HG03139 (cell line): ENCODE measurements around the gene TRMT44.
"Not testable (repeated sequence)": the region's sequence is repeated elsewhere in the genome, so short reads cannot be mapped to it uniquely, and the experiment has no call there.

Experiments used
- ATAC-seq: cut with Tn5 transposase; IDR thresholded peaks from one replicate; pipeline ENCODE4 v1.9.1; 2021; ENCODE audit not compliant: unreplicated experiment

TRMT44 gene

DNA sequence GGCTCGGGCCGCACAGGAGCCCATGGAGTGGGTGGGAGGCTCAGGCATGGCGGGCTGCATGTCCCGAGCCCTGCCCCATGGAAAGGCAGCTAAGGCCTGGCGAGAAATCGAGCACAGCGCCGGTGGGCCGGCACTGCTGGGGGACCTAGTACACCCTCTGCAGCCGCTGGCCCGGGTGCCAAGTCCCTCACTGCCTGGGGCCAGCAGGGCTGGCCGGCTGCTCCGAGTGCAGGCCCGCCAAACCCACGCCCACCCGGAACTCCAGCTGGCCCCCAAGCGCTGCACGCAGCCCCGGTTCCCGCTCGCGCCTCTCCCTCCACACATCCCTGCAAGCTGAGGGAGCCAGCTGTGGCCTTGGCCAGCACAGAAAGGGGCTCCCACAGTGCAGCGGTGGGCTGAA, 50.9 kb downstream of the TRMT44 start:
- not testable (repeated sequence) for ATAC-seq

DNA sequence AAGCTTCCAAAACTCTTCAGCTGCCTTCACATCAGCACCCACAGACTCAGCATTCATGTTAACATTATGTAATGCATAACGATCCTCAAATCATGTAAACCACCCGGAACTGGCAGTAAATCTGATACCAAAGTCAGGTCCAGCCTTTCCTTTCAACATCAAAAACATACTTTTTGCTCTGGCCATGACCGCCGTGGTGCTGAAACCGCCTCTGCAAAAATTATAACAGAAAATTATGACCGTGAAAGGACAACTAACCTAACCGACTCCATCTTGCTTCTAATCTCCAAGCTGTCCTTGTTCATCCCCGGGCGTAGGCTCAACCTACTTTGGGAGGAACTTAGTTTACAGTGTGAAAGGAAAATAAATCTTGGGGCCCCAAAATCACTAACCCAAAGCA, 51.6 kb downstream of the TRMT44 start:
- ATAC-seq = no peak

- ATAC-seq = no peak
Observed at GRCh38 chr4:8493484-8493883, 52.9 kb downstream of the TRMT44 start.

DNA sequence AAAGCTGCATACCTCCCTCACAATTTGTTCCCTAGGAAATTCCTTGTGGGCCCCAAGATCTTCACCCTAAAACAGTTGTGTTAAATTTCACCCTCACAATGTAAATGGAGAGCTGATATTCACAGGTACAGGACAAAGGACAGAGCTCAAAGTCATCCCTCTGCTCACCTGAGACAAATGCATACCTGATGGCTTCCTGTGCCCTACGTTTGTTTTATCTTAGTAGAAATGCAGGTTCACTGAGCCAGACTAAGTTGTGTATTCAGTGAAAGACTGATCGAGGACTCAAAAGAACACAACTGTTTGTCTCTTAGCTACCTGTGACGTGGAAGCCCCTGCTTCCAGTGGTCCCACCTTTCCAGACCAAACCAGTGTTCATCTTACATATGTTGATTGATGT, 53.6 kb downstream of the TRMT44 start:
- no peak for ATAC-seq

DNA sequence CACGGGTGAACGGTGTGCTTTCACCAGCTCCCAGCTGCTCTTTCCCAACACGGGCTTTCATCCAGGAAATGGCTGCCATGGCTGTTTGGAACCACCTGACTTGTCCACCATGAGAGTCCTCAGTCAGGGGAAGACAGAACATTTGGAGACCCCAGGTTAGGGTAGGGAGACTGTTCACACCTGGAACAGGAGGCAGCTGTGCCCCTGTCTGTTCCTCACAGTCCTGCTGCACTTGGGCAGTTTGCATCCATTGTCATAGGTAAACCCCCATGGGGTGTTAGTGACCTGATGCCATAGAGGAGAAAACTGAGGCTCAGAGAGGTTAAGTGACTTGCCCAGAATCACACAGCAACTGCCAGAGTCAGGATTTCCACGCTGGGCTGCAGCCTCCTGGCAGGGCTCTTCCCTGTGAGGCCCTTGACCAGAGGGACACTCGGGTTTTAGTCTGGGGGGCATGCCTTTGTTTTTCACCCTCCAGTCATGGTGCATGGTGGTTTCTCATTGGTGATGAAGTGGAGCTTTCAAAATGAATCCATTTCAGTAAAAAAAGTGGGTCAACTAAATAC, 54.5 kb downstream of the TRMT44 start:
- ATAC-seq = no peak

DNA sequence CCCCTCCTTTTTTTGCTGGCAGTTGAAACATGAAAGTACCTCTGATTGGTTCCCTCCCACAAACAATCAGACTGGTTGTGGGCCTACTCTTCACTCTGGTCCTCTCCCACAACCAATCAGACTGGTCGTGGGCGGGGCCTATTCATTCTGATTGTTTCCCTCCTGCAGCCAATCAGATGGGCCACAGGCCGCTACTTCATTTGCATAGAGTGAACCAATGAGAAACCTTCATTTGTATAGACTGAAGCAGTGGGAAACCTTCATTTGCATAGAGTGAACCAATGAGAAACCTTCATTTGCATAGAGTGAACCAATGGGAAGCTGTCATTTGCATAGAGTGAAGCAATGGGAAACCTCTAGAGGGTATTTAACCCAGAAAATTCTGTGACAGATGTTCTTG, 55.2 kb downstream of the TRMT44 start:
- no peak for ATAC-seq

- ATAC-seq = no peak
Observed at GRCh38 chr4:8497762-8498161, 57.2 kb downstream of the TRMT44 start.

GRCh38 chr4:8500966-8501365, 60.4 kb downstream of the TRMT44 start:
- ATAC-seq = no peak

DNA sequence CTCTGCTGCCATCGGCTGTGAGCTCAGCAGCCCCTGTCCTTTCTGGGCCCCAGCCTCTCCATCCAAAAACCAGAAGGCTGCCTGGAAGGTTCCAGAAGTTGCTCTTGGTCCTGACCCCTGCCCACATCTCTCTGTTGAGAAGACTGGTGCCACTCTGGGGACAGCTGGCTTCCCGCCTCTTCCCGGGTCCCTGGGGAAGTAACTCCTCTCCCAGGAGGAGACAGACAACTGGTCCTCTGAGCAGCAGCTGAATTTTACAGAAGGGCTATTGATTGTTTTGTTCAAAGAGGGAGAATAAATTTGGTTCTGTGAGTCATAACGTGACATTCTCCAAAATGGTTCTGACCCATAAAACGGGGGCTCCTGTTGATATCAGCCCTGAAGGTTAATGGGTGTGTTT, 61.2 kb downstream of the TRMT44 start:
- ATAC-seq = no peak

DNA sequence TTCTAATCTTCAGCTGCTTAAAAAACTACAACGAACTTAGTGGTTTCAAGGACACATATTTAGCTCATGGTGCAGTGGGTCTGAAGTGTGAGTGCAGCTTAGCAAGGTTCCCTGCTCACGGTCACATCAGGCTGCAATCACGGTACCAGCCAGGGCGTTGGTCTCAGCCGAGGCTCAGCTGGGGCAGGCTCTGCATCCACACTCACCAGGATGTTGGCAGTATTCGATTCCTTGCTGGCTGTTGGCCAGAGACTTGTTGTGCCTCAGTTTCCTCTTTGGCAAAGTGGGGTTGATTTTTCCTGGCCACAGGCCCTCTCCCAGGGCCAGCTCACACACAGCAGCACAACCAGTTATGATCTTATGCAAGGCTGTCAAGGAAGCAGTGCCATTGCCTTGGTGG, 61.8 kb downstream of the TRMT44 start:
- ATAC-seq = no peak

GRCh38 chr4:8502836-8503585, 62.4 kb downstream of the TRMT44 start:
- ATAC-seq = no peak

DNA sequence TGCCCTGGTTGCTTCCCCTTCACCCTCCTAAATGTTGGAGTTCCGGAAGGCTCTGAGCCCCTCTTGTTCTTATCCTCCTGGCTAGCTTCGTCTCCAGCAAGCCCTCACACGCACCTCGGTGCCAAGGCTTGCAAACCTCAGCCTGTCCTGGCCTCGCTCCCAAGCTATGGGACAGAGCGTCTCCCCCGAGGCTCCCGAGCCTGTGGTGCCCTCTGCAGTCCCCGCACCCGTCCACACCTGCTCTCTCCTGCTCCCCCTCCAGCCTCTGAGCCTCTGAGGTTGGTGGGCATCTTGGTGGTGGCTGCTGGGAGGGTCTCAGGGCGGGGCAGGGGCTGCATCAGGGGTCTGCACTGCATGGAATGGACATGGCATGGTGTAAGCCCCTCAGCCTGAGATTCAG, 63.2 kb downstream of the TRMT44 start:
- no peak for ATAC-seq

GRCh38 chr4:8504279-8505007, 63.9 kb downstream of the TRMT44 start:
- ATAC-seq = no peak

GRCh38 chr4:8505229-8505628, 64.7 kb downstream of the TRMT44 start:
- ATAC-seq = no peak

DNA sequence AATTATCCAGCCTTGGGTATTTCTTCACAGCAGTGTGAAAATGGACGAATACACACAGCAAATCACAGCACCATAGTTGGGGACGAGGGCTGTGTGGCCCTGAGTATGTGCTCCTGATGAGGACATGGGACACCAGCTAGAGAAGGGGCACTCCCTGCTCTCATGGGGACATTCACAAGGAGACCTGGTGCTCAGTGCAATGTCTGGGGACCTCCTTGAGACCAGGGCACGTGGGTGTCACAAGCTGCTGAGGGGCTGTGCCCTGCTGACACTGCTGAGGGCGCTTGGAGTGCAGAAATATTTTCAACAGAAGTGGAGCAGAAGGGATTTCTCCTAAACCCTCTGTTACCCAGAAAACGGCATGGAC, 65.4 kb downstream of the TRMT44 start:
- no peak for ATAC-seq

GRCh38 chr4:8506373-8507195, 66.0 kb downstream of the TRMT44 start:
- no peak for ATAC-seq

DNA sequence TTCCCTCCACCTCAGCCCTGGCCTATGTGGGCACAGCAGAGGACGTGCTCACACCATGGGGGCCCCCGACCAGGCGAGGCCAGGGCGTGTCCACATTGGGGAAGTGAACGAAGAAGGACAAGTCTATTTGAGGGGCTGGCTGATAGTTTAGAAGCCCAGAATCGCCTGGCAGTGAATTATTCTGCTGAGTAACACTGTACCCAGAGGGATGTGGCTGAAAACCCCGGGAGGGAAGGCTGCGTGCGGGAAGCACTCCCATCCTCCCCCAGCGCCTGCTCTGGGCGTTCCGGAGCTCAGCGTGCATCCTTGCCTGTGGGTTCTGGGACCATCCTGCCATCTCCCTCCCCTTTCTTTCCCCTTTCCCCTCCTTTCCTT, 66.6 kb downstream of the TRMT44 start:
- no peak for ATAC-seq

DNA sequence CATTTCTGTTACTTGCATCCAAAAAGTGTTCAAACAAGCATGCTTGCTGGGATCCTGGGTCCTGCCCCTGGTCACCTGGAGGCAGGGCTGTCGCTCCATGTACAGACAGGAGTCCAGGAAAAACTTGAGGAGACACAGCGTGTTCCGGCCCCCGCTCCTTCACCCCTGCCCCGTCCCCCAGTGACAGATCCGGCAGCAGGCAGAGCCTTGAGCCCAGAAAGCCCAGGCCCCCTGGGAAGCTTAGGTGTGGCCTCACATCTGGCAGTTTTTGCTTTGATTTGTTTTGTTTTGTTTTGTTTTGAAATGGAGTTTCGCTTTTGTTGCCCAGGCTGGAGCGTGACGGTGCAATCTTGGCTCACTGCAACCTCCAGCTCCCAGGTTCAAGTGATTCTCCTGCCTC, 67.0 kb downstream of the TRMT44 start:
- ATAC-seq = no peak

- no peak for ATAC-seq
Observed at GRCh38 chr4:8508266-8508665, 67.7 kb downstream of the TRMT44 start.

GRCh38 chr4:8508740-8509139, 68.2 kb downstream of the TRMT44 start:
- no peak for ATAC-seq

DNA sequence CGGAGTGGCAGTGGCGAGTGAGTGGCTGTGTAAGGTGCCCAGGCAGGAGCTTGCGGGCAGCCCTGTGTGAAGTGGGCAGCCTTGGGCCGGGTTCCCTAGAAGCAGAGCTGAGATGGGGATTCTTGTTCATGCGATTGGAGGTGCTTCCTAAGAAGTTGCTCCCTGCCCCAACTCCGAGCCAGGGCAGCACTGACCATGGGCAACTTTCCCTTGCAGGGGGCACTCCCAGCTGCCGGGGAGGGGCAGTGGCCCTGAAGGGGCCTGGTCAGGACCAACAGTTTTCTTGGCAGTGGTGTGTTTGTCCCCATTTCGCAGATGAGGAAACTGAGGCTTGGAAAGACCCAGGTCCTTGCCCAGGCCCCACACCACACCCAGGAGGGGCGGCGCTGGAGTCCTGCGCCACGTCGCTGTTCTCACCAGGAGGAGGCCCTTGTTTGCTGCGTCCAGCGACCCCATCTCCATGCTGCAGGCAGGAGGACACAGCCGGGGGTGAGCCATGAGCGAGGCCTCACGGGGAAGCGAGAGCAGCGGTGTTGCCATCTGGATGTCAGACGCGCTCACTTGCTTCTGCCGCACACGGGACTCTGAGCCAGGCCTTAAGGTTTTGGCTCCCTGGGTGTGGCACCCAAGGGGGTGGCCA, 68.9 kb downstream of the TRMT44 start:
- no peak for ATAC-seq
